GM12878 (cell line): Measurements from ENCODE around the gene SFR1. TPM values are rescaled to one million over a fixed set of nuclear protein-coding genes. Genes with fewer than 3 reads are reported as not detected.
A peak's percentile ranks its signal among the peaks of the same experiment; 100 is the strongest.

ENCODE experiments used
- ATAC-seq: fragments of 200-7000 bp; cut with Tn5 transposase; 3 replicates; pipeline ENCODE4 v1.9.1; 2020; ENCODE audit warnings: mild to moderate bottlenecking, moderate library complexity
- BruUV-seq: library from RNA; stranded (reverse); fragments of 400-500 nt; replicated peaks from 2 replicates; lab custom pipeline; 2021; lab: Mats Ljungman, UMichigan
- CTCF ChIA-PET: fragments of 300-600 bp; sonication (Branson Sonifier 250); formaldehyde crosslinking; extraction: SDS; loops from one replicate; lab custom pipeline; 2021; ENCODE audit warnings: inconsistent platforms; lab: Yijun Ruan, JAX
- POLR2A ChIA-PET: fragments of 350-600 bp; formaldehyde crosslinking; extraction: SDS; loops from one replicate; lab custom pipeline; 2021; ENCODE audit warnings: inconsistent platforms; lab: Charles Lee
- RAD21 ChIA-PET: fragments of 300-600 bp; sonication (Branson Sonifier 250); formaldehyde crosslinking; loops from one replicate; lab custom pipeline; 2023; ENCODE audit warnings: antibody characterized with exemption; ENCODE audit not compliant: unreplicated experiment; lab: Charles Lee
- SMC1A ChIA-PET: fragments of 300-600 bp; sonication (Branson Sonifier 250); formaldehyde crosslinking; loops from one replicate; lab custom pipeline; 2023; ENCODE audit not compliant: unreplicated experiment, uncharacterized antibody; lab: Charles Lee
- DNase-seq: peaks from one replicate; pipeline ENCODE4 v3.0.0-alpha.2; 2011; ENCODE audit warnings: low read depth, low spot score
- FAIRE-seq: peaks from 3 replicates; lab custom pipeline; 2011; peaks lifted over from hg19 to GRCh38; lab: Jason Lieb, UNC
- H2AFZ ChIP-seq: 2 replicates; pipeline ENCODE4 v1.6.0; 2011; ENCODE audit warnings: low read depth, low read length, control low read depth; ENCODE audit not compliant: control insufficient read depth
- H3K27ac ChIP-seq: 2 replicates; pipeline ENCODE4 v1.5.1; 2011; ENCODE audit warnings: control low read depth; ENCODE audit not compliant: control insufficient read depth, insufficient read depth
- H3K27me3 ChIP-seq, 2 experiments: replicated peaks in 1 of 2; 2 replicates each; pipeline versions ENCODE4 v1.6.0 to v1.6.1; 2011; ENCODE audit warnings: low read length in 1 of 2; ENCODE audit not compliant: control insufficient read depth in 2 of 2, insufficient read depth in 2 of 2
- H3K36me3 ChIP-seq, 2 experiments: 2 replicates each; pipeline ENCODE4 v1.5.1; 2011; ENCODE audit warnings: low read length in 1 of 2; ENCODE audit not compliant: control insufficient read depth in 2 of 2, insufficient read depth in 2 of 2
- H3K4me1 ChIP-seq: 2 replicates; pipeline ENCODE4 v1.6.1; 2011; ENCODE audit warnings: mild to moderate bottlenecking, low read length, moderate library complexity, mixed read lengths; ENCODE audit not compliant: control insufficient read depth, insufficient read depth
- H3K4me2 ChIP-seq: 2 replicates; pipeline ENCODE4 v1.6.0; 2011; ENCODE audit warnings: control low read depth; ENCODE audit not compliant: control insufficient read depth, insufficient read depth
- H3K4me3 ChIP-seq: fragments of 200-600 bp; sonication (generic); 2 replicates; pipeline ENCODE4 v1.5.1; 2016
- H3K79me2 ChIP-seq: 2 replicates; pipeline ENCODE4 v1.6.0; 2011; ENCODE audit warnings: low read length; ENCODE audit not compliant: control insufficient read depth, insufficient read depth
- H3K9ac ChIP-seq: 2 replicates; pipeline ENCODE4 v1.8.0; 2011; ENCODE audit warnings: low read length, control low read depth, mixed read lengths; ENCODE audit not compliant: control insufficient read depth, insufficient read depth
- H3K9me3 ChIP-seq: replicated peaks from 3 replicates; pipeline ENCODE4 v1.5.1; 2011; ENCODE audit warnings: mild to moderate bottlenecking, low read length; ENCODE audit not compliant: control insufficient read depth, insufficient read depth
- H4K20me1 ChIP-seq: 2 replicates; pipeline ENCODE4 v1.6.0; 2011; ENCODE audit not compliant: control insufficient read depth, insufficient read depth
- CBFB ChIP-seq: IDR thresholded peaks from 2 replicates; pipeline ENCODE4 v1.6.1; 2016; ENCODE audit warnings: antibody characterized with exemption, low read depth
- CREB1 ChIP-seq: IDR thresholded peaks from 2 replicates; pipeline ENCODE4 v1.6.1; 2012; ENCODE audit warnings: low read depth, mild to moderate bottlenecking, inconsistent platforms
- CREM ChIP-seq: IDR thresholded peaks from 2 replicates; pipeline ENCODE4 v1.6.1; 2014; ENCODE audit warnings: antibody characterized with exemption, low read depth
- EZH2 ChIP-seq: IDR thresholded peaks from 2 replicates; pipeline ENCODE4 v1.6.1; 2012; ENCODE audit warnings: low read depth, mild to moderate bottlenecking, control low read depth, inconsistent platforms, low read length, borderline replicate concordance; ENCODE audit not compliant: control insufficient read depth
- HDGF ChIP-seq: fragments of 450-650 bp; IDR thresholded peaks from 2 replicates; pipeline ENCODE4 v1.6.1; 2016; ENCODE audit warnings: antibody characterized with exemption
- MTA2 ChIP-seq: fragments of 450-650 bp; IDR thresholded peaks from 2 replicates; pipeline ENCODE4 v1.6.1; 2016; ENCODE audit warnings: low read depth, mild to moderate bottlenecking, moderate library complexity
- POLR2A ChIP-seq: IDR thresholded peaks from 2 replicates; pipeline ENCODE4 v1.6.1; 2011; ENCODE audit warnings: low read depth, mild to moderate bottlenecking, low read length
- RB1 ChIP-seq: fragments of 450-650 bp; formaldehyde crosslinking; IDR thresholded peaks from 2 replicates; pipeline ENCODE4 v1.6.1; 2017; ENCODE audit warnings: mild to moderate bottlenecking, borderline replicate concordance
- RELA ChIP-seq: fragments of 450-650 bp; IDR thresholded peaks from 2 replicates; pipeline ENCODE4 v1.8.0; 2014; ENCODE audit warnings: borderline replicate concordance; ENCODE audit not compliant: partially characterized antibody
- STAT3 ChIP-seq: IDR thresholded peaks from 2 replicates; pipeline ENCODE4 v1.6.1; 2011; ENCODE audit warnings: low read depth, low read length, improper control_type of control experiment
- TAF1 ChIP-seq: IDR thresholded peaks from 2 replicates; pipeline ENCODE4 v1.6.1; 2011; ENCODE audit warnings: mild to moderate bottlenecking, low read depth, low read length, borderline replicate concordance
- TCF12 ChIP-seq: IDR thresholded peaks from 2 replicates; pipeline ENCODE4 v1.6.1; 2011; ENCODE audit warnings: low read depth, mild to moderate bottlenecking, low read length
- WGBS: methylation state at CpG from one replicate; pipeline ENCODE4 v1.1.6; 2016; ENCODE audit warnings: low lambda C conversion rate; ENCODE audit not compliant: insufficient replicate concordance, insufficient coverage; ENCODE audit errors: missing lambda C conversion rate; 5-methylcytosine and 5-hydroxymethylcytosine counted together
- in situ Hi-C: fragments of 300-500 bp; cut with MboI; formaldehyde crosslinking; loops from 9 replicates; pipeline ENCODE4 v1.14.3; 2018; ENCODE audit warnings: mixed read lengths
- intact Hi-C: fragments of 100-400 bp; cut with micrococcal nuclease; formaldehyde crosslinking; loops from one replicate; pipeline ENCODE4 v1.14.2; 2022; ENCODE audit not compliant: unreplicated experiment
- polyA plus RNA-seq, 11 experiments: library from polyadenylated mRNA; depleted of rRNA in 4 of 11; unstranded in 6 of 11; stranded (reverse) in 5 of 11; fragments of >200 nt; fragmentation: Nextera tagmentation in 4 of 11; fragmentation: Illumina TruSeq in 1 of 11; extraction: Ambion mirVana in 4 of 11; extraction: Trizol in 1 of 11; gene quantifications; 1 replicate in 1 of 11; 2 replicates in 10 of 11; pipeline versions ENCODE4 v1.2.1 to v1.2.3, GENCODE V29; 2011 to 2016; ENCODE audit warnings: inconsistent platforms in 2 of 11, missing spikeins in 2 of 11, low read depth in 1 of 11
- total RNA-seq, 4 experiments: library from RNA; depleted of rRNA in 3 of 4; stranded (reverse); fragments of >200 nt in 3 of 4; fragmentation: Illumina TruSeq in 1 of 4; extraction: Trizol in 1 of 4; gene quantifications; 2 replicates each; pipeline versions ENCODE4 v1.2.1 to v1.2.3, GENCODE V29; 2013 to 2021
- TF ChIP-seq, protein P1 (sequence below): fragments of 450-650 bp; conservative IDR thresholded peaks from 2 replicates; pipeline ENCODE4 v1.6.1; 2017; ENCODE audit warnings: mild to moderate bottlenecking, moderate library complexity
- TF ChIP-seq, protein P2 (sequence below): fragments of 150-350 bp; IDR thresholded peaks from 2 replicates; pipeline ENCODE4 v1.6.1; 2016; ENCODE audit warnings: low read depth, low read length

Gene SFR1
- total and polyA plus RNA-seq, 10 of the 15 experiments (the other 5 are each of a cell fraction or from before 2014, with no cell fraction given), result 6.9 to 31.5 (median 14.9) TPM

DNA sequence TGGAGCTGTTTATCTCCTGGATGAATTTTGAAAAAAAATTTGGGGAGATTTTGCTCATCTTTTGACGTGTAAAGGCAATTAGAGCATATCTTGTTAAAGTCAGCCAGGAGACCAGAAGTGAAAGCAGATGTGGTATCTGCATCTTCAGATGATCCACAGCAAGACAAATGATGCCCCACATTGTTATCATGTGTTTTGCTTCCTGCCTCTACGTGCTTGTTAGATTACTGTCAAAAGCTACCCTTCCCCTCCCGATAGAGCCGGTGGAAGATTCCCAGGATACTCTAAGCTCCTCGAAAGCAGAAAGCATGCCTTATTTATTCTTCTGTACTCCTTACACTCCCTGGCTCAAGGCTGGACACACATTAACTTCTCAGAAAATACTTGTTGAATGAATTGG, 49.2 kb upstream of the SFR1 start:
- Histone ChIP-seq H3K4me3 (no peak overlapping the region), H3K9ac (no peak overlapping the region), H3K27me3 (no peaks in the 10 kb centered on the region), H3K27ac (no peak overlapping the region), H3K9me3 (no peaks in the 10 kb centered on the region), H3K36me3 (no peaks in the 10 kb centered on the region), H3K4me2 (no peak overlapping the region), H4K20me1 (no peaks in the 10 kb centered on the region), H2AFZ (no peak overlapping the region), H3K4me1 (no peaks in the 10 kb centered on the region), H3K79me2 (no peaks in the 10 kb centered on the region)
- DNase-seq (no peak), FAIRE-seq (no peak), ATAC-seq (no peak; the same call in 2 of the 3 replicates)
- no TSS peak for BruUV-seq
- intact Hi-C loops (no loop called here), in situ Hi-C loops (no loop called here)
- CTCF ChIA-PET, result interaction anchor here (1.0 to 1.5 kb wide), 4 partner anchors 15 to 185 kb away, joined by 3 to 7 read pairs (median 4); partner anchors contain the start of gene SFR1
- POLR2A ChIA-PET, result no interaction called here
- SMC1A ChIA-PET, result interaction anchor here (0.9 to 1.9 kb wide), 5 partner anchors 11 to 52 kb away, joined by 3 to 5 read pairs (median 3); partner anchors contain the start of gene SFR1
- RAD21 ChIA-PET, result interaction anchor here (1.0 to 1.9 kb wide), 3 partner anchors 31 to 50 kb away, joined by 3 to 5 read pairs (median 3); no protein-coding TSS in a partner anchor
- 55% methylated on average over 5 of the region's 5 CpGs for WGBS
- TF ChIP-seq MTA2, result peak; percentile 37; the same call in 1 of the 2 replicates
- TF ChIP-seq CREM, result no peak

DNA sequence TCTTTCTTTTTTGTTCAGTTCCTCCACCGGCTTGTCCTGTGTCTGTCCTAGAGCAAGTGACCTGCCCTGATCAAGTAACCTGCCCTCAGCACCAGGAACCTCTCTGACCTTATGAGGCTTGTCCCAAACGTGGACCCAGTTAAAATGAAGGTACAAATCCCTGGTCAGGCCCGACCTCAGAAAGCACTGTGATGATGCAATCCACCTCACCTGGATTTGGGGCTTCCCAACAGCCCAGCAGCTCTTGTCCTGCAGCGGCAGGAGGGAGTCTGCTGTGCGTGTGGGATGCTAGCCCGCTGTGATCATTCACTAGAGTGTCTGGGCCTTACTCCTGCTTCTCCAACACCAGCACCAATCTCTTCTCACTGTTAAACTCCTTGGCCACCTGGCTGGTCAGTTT, 47.5 kb upstream of the SFR1 start:
- RAD21 ChIA-PET, result no interaction called here

More for the DNA sequence above, 47.5 kb upstream of the SFR1 start:
- Histone ChIP-seq H2AFZ (no peak overlapping the region), H3K4me3 (no peak overlapping the region), H3K9ac (no peak overlapping the region), H3K4me1 (no peaks in the 10 kb centered on the region), H3K27me3 (no peaks in the 10 kb centered on the region), H3K4me2 (no peak overlapping the region), H3K9me3 (no peaks in the 10 kb centered on the region), H3K79me2 (no peaks in the 10 kb centered on the region), H3K36me3 (no peaks in the 10 kb centered on the region), H4K20me1 (no peaks in the 10 kb centered on the region), H3K27ac (no peak overlapping the region)
- TF ChIP-seq, protein P1, sequence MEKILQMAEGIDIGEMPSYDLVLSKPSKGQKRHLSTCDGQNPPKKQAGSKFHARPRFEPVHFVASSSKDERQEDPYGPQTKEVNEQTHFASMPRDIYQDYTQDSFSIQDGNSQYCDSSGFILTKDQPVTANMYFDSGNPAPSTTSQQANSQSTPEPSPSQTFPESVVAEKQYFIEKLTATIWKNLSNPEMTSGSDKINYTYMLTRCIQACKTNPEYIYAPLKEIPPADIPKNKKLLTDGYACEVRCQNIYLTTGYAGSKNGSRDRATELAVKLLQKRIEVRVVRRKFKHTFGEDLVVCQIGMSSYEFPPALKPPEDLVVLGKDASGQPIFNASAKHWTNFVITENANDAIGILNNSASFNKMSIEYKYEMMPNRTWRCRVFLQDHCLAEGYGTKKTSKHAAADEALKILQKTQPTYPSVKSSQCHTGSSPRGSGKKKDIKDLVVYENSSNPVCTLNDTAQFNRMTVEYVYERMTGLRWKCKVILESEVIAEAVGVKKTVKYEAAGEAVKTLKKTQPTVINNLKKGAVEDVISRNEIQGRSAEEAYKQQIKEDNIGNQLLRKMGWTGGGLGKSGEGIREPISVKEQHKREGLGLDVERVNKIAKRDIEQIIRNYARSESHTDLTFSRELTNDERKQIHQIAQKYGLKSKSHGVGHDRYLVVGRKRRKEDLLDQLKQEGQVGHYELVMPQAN, result no peak
- TF ChIP-seq CBFB, result no peak
- TF ChIP-seq TAF1, result no peak
- no peak for TF ChIP-seq HDGF
- no peak for TF ChIP-seq STAT3
- no peak for TF ChIP-seq RB1
- no peak for TF ChIP-seq RELA
- TF ChIP-seq, protein P2, sequence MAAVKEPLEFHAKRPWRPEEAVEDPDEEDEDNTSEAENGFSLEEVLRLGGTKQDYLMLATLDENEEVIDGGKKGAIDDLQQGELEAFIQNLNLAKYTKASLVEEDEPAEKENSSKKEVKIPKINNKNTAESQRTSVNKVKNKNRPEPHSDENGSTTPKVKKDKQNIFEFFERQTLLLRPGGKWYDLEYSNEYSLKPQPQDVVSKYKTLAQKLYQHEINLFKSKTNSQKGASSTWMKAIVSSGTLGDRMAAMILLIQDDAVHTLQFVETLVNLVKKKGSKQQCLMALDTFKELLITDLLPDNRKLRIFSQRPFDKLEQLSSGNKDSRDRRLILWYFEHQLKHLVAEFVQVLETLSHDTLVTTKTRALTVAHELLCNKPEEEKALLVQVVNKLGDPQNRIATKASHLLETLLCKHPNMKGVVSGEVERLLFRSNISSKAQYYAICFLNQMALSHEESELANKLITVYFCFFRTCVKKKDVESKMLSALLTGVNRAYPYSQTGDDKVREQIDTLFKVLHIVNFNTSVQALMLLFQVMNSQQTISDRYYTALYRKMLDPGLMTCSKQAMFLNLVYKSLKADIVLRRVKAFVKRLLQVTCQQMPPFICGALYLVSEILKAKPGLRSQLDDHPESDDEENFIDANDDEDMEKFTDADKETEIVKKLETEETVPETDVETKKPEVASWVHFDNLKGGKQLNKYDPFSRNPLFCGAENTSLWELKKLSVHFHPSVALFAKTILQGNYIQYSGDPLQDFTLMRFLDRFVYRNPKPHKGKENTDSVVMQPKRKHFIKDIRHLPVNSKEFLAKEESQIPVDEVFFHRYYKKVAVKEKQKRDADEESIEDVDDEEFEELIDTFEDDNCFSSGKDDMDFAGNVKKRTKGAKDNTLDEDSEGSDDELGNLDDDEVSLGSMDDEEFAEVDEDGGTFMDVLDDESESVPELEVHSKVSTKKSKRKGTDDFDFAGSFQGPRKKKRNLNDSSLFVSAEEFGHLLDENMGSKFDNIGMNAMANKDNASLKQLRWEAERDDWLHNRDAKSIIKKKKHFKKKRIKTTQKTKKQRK, result no peak
- no peak for TF ChIP-seq EZH2
- no peak for TF ChIP-seq TCF12
- no peak for TF ChIP-seq POLR2A
- no peak for TF ChIP-seq CREM
- no peak for TF ChIP-seq CREB1
- SMC1A ChIA-PET, result no interaction called here
- CTCF ChIA-PET, result interaction anchor here (1.4 kb wide), 1 partner anchor 8 kb away, joined by 6 read pairs; no protein-coding TSS in a partner anchor
- WGBS, result 40% methylated on average over 6 of the region's 6 CpGs
- no peak for DNase-seq
- no TSS peak for BruUV-seq
- no peak for ATAC-seq
- POLR2A ChIA-PET, result no interaction called here
- no peak for FAIRE-seq
- intact Hi-C loops (no loop called here), in situ Hi-C loops (no loop called here)
